ENCODE measurements around the gene MDN1. TPM values are rescaled to one million over a fixed set of nuclear protein-coding genes. Genes with fewer than 3 reads are reported as not detected.
"Not testable (repeated sequence)": the region's sequence is repeated elsewhere in the genome, so short reads cannot be mapped to it uniquely, and the experiment has no call there.

The MDN1 gene
- total RNA-seq, 2 donors from 2014 or later, result 47.3 to 102 TPM

DNA sequence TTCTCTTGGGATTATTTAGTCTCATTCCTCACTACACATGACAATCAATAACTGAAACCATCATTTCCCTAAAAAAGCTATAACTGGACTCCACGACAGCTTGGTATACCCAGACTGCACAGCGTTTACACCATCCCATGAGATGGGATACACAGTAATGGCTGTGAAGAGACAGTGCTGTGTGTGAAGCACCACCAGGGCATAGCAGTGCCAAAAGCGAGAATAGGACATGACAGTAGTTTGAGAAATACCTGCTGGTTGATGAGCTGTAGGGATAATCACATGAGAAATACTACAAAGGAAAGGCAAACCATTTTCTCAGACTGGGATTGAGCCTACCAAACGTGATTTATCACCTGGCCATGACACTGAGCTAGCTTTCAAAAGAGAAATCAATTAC is 158.6 kb downstream of the MDN1 start:
- Mint-ChIP-seq H3K27ac (no peak overlapping the region), H3K36me3 (peaks cover 37% of the 10 kb centered on the region), H3K4me1 (ENCODE audit: low read depth in 2 of 2) (no peaks in the 10 kb centered on the region), H3K27me3 (no peaks in the 10 kb centered on the region), H3K9me3 (no peaks in the 10 kb centered on the region), H3K4me3 (no peak overlapping the region)
- no peak for DNase-seq (ENCODE audit: low spot score)
- ATAC-seq, result no peak

DNA sequence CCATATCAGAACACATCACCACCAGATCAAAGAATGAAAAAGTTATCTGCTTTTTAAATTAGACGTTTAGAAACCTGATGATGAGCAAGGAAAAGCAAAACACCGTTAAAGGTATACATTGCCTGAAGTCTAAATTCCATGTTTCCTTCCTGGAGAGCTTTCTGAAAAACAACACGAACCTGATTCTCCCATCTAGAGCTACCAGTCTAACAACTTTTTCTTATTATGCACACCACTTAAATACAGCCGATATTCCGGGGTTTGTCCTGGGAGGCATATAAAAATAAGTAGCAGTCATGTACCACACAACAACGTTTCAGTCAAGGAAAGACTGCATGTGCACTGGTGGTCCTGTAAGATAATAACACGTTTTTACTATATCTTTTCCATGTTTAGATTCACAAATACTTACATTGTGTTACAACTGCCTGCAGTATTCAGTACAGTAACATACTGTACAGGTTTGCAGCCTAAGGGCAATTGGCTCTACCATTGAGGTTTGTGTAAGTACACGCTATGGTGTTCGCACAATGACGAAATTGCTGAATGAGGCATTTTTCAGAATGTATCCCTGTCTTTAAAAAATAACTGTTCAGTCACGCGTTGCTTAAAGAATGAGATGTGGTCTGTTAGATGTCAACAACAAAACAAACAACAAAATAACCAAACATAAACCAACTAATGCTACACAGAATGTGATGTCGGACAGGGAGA is 162.0 kb downstream of the MDN1 start:
- H3K4me3 Mint-ChIP-seq, result no peak overlapping the region
- no peaks in the 10 kb centered on the region for H3K27me3 Mint-ChIP-seq
- peaks cover 43% of the 10 kb centered on the region for H3K36me3 Mint-ChIP-seq
- H3K9me3 Mint-ChIP-seq, result no peaks in the 10 kb centered on the region
- H3K4me1 Mint-ChIP-seq (ENCODE audit: low read depth in 2 of 2), result no peaks in the 10 kb centered on the region
- no peak overlapping the region for H3K27ac Mint-ChIP-seq
- ATAC-seq (no peak), DNase-seq (ENCODE audit: low spot score) (no peak)

DNA sequence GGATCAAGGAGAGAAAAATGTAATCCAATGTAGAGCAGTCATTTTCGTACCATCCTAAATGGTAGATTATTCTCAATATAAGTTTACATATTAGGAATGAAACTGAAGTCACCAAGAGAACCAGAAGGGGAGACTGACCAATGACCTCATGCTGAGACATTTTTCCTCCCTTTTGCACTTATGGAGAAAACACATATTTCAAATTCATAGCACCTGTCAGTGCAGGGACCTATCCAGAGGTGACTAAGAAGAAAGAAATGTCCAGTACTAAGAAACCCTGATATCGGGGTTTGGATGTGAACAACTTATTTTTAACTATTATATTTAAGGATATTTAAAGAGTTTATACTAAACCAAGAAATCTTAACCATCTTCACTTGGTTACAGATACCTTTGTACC is 164.5 kb downstream of the MDN1 start:
- Mint-ChIP-seq H3K27me3 (no peaks in the 10 kb centered on the region), H3K27ac (no peak overlapping the region), H3K4me3 (no peak overlapping the region), H3K9me3 (no peaks in the 10 kb centered on the region), H3K36me3 (peaks cover 40% of the 10 kb centered on the region), H3K4me1 (ENCODE audit: low read depth in 2 of 2) (no peaks in the 10 kb centered on the region)
- no peak for DNase-seq (ENCODE audit: low spot score)
- ATAC-seq, result no peak

DNA sequence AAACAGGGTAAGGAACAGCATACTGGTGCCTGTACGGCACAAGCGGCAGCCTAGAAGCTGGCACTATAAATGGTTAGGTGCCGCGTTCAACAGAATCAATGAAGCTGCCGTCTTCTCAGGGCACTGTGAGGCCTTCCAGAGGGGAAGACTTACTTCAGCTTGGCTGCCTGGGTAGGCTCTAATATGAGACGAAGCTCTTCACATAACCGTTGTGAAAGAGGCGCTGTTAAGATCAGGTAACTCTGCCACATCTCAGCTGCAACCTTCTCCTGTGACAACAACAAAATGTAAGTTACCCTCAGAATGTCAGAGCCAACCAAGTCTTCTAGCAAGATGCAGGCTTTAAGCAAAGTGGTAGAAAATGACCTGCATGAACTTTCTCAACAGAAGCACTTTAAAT is 169.0 kb downstream of the MDN1 start:
- Mint-ChIP-seq H3K36me3 (peaks cover 32% of the 10 kb centered on the region), H3K4me1 (ENCODE audit: low read depth in 2 of 2) (no peaks in the 10 kb centered on the region), H3K4me3 (no peak overlapping the region), H3K27ac (no peak overlapping the region), H3K9me3 (no peaks in the 10 kb centered on the region), H3K27me3 (no peaks in the 10 kb centered on the region)
- ATAC-seq (no peak), DNase-seq (ENCODE audit: low spot score) (no peak)

DNA sequence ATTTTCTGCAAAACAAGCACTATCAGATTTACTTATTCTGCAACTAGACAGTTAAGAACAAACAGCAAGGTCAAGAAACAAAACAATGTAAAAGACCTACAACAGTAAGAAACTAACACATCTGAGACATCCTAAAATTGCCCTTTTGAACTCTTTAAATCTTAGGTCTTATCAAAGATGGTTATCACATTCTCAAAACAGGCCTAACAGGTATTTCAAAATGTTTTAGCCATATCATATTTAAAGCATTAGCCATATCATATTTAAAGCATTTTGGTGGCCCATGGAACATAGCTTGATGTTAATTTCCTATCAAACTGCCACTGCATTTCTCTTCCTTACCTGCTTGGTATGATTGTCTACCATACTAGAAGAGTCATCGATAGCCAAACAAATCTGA is 169.9 kb downstream of the MDN1 start:
- no peak for ATAC-seq
- H3K27me3 Mint-ChIP-seq, result no peaks in the 10 kb centered on the region
- H3K4me1 Mint-ChIP-seq (ENCODE audit: low read depth in 2 of 2), result peaks cover 0 to 2% of the 10 kb centered on the region in 2 donors
- H3K4me3 Mint-ChIP-seq, result no peak overlapping the region
- H3K9me3 Mint-ChIP-seq, result no peaks in the 10 kb centered on the region
- no peak overlapping the region for H3K27ac Mint-ChIP-seq
- DNase-seq (ENCODE audit: low spot score), result no peak
- peaks cover 34% of the 10 kb centered on the region for H3K36me3 Mint-ChIP-seq

DNA sequence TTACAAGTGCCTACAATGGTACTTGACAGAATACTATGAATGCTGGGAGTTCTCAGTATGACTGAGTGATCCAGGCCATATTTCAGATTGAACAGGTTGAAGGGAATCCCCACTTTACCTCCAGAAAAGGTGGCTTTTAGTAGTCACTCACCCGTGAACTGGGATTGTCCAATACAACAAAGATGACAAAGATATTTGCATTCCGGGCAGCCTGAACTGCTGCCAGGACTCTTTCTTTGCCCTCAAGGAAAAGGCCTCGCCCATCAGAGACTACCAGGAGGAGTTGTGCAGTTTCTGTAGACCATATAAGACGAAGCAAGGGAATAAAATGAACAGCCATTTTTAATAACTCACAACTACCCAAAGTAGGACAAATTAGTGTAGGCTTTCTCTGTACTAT is 174.7 kb downstream of the MDN1 start:
- no peaks in the 10 kb centered on the region for H3K9me3 Mint-ChIP-seq

DNA sequence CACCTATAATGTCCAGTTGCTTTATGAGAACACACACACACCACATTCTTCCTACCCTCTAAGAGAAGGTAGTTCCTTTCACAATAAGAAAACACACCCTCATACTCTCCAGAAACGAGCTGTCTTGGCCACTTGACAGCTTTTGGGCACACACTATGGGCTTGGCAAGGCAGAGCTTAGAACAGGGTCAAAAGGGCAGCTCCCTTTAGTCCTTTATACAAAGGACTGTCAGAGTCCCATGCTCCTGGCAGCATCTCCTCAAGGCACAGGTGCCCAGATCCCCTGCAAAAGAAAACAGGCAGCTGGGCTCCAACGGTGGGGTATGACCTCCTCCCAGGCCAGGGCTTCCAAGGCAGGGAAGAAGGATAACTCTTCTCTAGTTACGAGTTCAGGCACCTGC is 176.2 kb downstream of the MDN1 start:
- H3K36me3 Mint-ChIP-seq, result peaks cover 22% of the 10 kb centered on the region
- H3K4me1 Mint-ChIP-seq (ENCODE audit: low read depth in 2 of 2), result peaks cover 12 to 14% of the 10 kb centered on the region in 2 donors
- H3K27me3 Mint-ChIP-seq, result no peaks in the 10 kb centered on the region
- no peak overlapping the region for H3K4me3 Mint-ChIP-seq
- H3K27ac Mint-ChIP-seq, result no peak overlapping the region
- DNase-seq (ENCODE audit: low spot score), result no peak
- H3K9me3 Mint-ChIP-seq, result no peaks in the 10 kb centered on the region
- no peak for ATAC-seq

More for the DNA sequence above, 174.7 kb downstream of the MDN1 start:
- Mint-ChIP-seq H3K27me3 (no peaks in the 10 kb centered on the region), H3K4me1 (ENCODE audit: low read depth in 2 of 2) (peaks cover 0 to 5% of the 10 kb centered on the region in 2 donors), H3K27ac (no peak overlapping the region), H3K4me3 (no peak overlapping the region), H3K36me3 (peaks cover 22% of the 10 kb centered on the region)
- DNase-seq (ENCODE audit: low spot score) (no peak), ATAC-seq (no peak)

DNA sequence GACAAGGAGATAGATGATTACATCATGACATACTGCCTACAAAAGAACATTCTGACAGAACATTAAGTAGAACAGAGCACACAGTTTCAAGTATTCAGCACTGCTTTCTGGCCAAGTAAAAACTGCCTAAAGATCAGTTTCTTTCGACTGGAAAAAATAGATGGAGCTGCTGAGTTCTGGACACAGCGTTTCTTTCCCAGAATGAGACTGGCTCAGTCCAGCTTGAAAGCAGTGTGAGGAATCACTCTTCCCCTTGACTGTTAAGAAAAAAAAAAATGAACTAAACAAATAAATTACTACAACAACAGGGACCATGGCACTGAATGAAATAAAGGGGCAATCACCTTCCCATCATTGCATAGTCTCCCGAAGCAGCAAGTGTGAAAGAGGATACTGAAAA is 176.6 kb downstream of the MDN1 start:
- ATAC-seq (no peak), DNase-seq (ENCODE audit: low spot score) (no peak)
- Mint-ChIP-seq H3K4me3 (no peak overlapping the region), H3K36me3 (peaks cover 22% of the 10 kb centered on the region), H3K27ac (no peak overlapping the region), H3K27me3 (no peaks in the 10 kb centered on the region), H3K9me3 (no peaks in the 10 kb centered on the region), H3K4me1 (ENCODE audit: low read depth in 2 of 2) (peaks cover 12 to 17% of the 10 kb centered on the region in 2 donors)

DNA sequence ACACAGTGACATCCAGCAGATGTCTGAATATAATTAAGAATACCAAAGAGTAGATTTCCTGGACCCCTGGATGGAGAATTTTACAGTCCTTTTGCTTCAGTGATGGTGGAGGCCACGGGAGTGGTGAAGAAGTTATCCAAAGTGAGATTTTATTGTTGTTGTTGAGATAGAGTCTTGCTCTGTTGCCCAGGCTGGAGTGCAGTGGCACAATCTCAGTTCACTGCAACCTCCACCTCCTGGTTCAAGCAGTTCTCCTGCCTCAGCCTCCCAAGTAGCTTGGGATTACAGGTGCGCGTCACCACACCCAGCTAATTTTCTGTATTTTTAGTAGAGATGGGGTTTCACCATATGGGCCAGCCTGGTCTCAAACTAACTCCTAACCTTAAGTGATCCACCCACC is 178.0 kb downstream of the MDN1 start:
- Mint-ChIP-seq H3K36me3 (peaks cover 17% of the 10 kb centered on the region), H3K4me1 (ENCODE audit: low read depth in 2 of 2) (peaks cover 12 to 19% of the 10 kb centered on the region in 2 donors)
- not testable (repeated sequence) for H3K4me3 Mint-ChIP-seq; DNase-seq (ENCODE audit: low spot score); H3K9me3 Mint-ChIP-seq; H3K27ac Mint-ChIP-seq; H3K27me3 Mint-ChIP-seq; ATAC-seq

DNA sequence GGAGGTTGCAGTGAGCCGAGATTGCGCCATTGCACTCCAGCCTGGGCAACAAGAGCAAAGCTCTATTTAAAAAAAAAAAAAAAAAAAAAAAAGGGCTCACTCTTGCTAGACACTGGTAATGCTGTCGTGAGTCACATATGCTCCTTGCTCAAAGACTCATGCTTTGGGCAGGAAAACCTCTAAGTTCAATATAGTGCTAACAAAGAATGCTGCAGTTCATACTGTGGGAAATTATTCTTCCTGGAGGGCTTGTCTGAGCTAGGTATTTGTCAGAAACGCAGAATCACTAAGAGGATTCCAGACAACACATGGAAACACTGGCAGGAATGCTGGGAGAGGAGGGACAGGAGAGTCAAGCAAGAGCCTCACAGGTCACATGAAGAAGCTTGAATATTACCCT is 178.8 kb downstream of the MDN1 start:
- Mint-ChIP-seq H3K27ac (no peak overlapping the region), H3K9me3 (no peaks in the 10 kb centered on the region), H3K4me1 (ENCODE audit: low read depth in 2 of 2) (peaks cover 12 to 21% of the 10 kb centered on the region in 2 donors), H3K4me3 (no peak overlapping the region), H3K36me3 (peaks cover 14% of the 10 kb centered on the region), H3K27me3 (no peaks in the 10 kb centered on the region)
- ATAC-seq (no peak), DNase-seq (ENCODE audit: low spot score) (no peak)

DNA sequence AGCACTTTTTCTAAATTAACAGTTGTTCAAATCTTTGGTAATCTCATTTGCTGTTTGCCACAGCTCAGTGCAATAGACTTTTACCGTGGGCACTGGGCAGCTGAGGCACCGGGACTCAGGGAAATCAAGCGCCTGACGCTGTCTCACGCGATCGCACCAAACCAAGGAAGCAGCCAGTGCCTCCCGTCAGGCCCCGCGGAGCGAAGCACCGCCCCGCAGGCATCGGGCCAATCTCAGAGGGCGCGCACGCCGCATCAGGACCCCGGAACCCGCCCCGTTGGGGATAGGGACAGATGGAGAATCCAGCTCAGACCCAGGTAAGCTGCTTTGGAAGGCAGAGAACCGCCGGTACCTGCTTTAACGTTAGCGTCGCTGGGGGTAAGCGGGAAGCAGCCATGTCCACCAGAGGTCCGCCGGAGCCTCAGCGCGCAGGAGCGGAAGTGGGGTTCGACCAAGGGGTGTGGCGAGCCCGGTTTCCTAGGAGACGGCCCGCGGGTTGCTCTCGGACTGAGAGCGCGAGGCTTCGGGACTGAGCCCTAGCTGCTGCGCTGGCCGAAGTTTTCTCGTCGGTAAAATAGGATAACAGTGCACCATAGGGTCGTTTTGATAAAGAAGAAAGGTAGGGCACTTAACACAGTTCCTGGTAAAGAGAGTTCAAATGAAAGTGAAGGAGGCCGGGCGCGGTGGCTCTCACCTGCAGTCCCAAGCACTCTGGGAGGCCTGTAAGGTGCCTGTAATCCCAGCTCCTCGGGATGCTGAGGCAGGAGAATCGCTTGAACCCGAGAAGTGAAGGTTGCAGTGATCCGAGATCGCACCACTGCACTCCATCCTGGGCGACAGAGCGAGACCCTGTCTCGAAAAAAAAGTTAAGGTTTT is 181.0 kb downstream of the MDN1 start, which contains the start of gene LYRM2:
LYRM2 (minus strand) TSS at position 428 of the 876 bp plus-strand sequence; CDS start at position 397, 31 bp downstream.
- ATAC-seq (peak; percentile 98), DNase-seq (ENCODE audit: low spot score) (peak; percentile 95)
- Mint-ChIP-seq H3K4me3 (peak within 1 kb of the TSS; percentile 83), H3K4me1 (ENCODE audit: low read depth in 2 of 2) (peaks cover 12 to 21% of the 10 kb centered on the region in 2 donors), H3K9me3 (no peaks in the 10 kb centered on the region), H3K36me3 (peaks cover 8% of the 10 kb centered on the region), H3K27ac (peak within 1 kb of the TSS; percentile 93 to 98), H3K27me3 (no peaks in the 10 kb centered on the region)

DNA sequence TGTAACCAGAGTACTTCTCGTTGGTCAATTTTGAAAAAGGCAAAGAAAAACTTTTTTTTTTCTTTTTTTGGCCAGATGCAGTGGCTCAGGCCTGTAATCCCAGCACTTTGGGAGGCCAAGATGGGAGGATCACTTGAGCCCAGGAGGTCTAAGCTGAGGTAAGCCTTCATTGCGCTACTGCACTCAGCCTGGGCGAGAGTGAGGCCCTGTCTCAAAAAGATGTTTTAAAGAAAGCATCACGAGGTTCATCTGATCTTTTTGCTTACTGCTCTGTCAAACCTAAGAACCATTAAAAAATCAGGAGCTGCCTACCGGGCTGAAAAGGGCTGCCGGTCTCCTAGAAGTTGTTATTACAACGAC is 181.7 kb downstream of the MDN1 start:
- H3K4me1 Mint-ChIP-seq (ENCODE audit: low read depth in 2 of 2), result peaks cover 12 to 21% of the 10 kb centered on the region in 2 donors
- DNase-seq (ENCODE audit: low spot score) (no peak), ATAC-seq (no peak)
- H3K27me3 Mint-ChIP-seq, result no peaks in the 10 kb centered on the region
- H3K36me3 Mint-ChIP-seq, result peaks cover 8% of the 10 kb centered on the region
- H3K27ac Mint-ChIP-seq, result peak overlapping the region; percentile 93 to 98
- peak overlapping the region; percentile 83 for H3K4me3 Mint-ChIP-seq
- no peaks in the 10 kb centered on the region for H3K9me3 Mint-ChIP-seq

DNA sequence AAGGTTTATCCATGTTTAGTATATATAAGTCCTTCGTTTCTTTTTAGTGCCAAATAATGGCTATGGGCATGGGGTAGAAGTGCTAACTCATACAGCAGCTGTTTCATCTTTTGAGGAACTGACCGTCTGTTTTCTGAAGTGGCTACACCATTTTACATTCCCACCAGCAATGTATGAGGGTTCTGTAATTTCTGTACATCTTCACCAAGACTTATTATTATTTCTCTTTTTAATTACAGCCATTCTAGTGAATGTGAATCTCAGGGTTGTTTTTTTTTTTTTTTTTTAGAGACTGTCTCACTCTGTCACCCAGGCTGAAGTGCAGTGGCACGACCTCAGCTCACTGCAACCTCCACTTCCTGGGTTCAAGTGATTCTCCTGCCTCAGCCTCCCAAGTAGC is 183.2 kb downstream of the MDN1 start:
- not testable (repeated sequence) for DNase-seq (ENCODE audit: low spot score); H3K36me3 Mint-ChIP-seq; ATAC-seq; H3K27ac Mint-ChIP-seq; H3K9me3 Mint-ChIP-seq; H3K4me3 Mint-ChIP-seq; H3K27me3 Mint-ChIP-seq
- peaks cover 12 to 21% of the 10 kb centered on the region in 2 donors for H3K4me1 Mint-ChIP-seq (ENCODE audit: low read depth in 2 of 2)

DNA sequence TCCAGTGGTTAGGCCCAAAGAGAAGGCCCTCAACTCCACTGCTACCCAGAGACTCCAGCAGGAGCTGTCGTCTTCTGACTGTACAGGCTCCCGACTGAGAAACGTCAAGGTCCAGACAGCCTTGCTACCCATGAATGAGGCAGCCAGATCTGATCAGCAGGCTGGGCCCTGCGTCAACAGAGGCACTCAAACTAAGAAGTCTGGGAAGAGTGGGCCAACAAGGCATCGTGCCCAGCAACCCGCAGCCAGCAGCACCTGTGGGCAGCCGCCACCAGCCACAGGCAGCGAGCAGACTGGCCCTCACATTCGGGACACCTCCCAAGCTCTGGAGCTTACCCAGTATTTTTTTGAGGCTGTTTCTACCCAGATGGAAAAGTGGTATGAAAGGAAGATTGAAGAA is 189.1 kb downstream of the MDN1 start:
- ATAC-seq (no peak), DNase-seq (ENCODE audit: low spot score) (no peak)
- no peak overlapping the region for H3K4me3 Mint-ChIP-seq
- H3K4me1 Mint-ChIP-seq (ENCODE audit: low read depth in 2 of 2), result no peaks in the 10 kb centered on the region
- no peaks in the 10 kb centered on the region for H3K27me3 Mint-ChIP-seq
- peaks cover 1% of the 10 kb centered on the region for H3K36me3 Mint-ChIP-seq
- H3K9me3 Mint-ChIP-seq, result no peaks in the 10 kb centered on the region
- H3K27ac Mint-ChIP-seq, result no peak overlapping the region
